HCT116 (cell line): ENCODE data around the gene AGPAT2. TPM values are rescaled to one million over a fixed set of nuclear protein-coding genes. Genes with fewer than 3 reads are reported as not detected.

Experiments
- ATAC-seq: fragments of 200-7000 bp; cut with Tn5 transposase; 2 replicates; pipeline ENCODE4 v1.9.1; 2020; ENCODE audit warnings: mild to moderate bottlenecking, moderate library complexity
- BruUV-seq: library from RNA; stranded (reverse); fragments of 400-500 nt; replicated peaks from 2 replicates; lab custom pipeline; 2021; lab: Mats Ljungman, UMichigan
- CTCF ChIA-PET: fragments of 300-600 bp; sonication (Branson Sonifier 250); formaldehyde crosslinking; loops from one replicate; lab custom pipeline; 2021; ENCODE audit warnings: antibody characterized with exemption; lab: Charles Lee
- POLR2A ChIA-PET: fragments of 300-600, 350-600 bp; sonication (Branson Sonifier 250); formaldehyde crosslinking; loops from one replicate; lab custom pipeline; 2021; ENCODE audit warnings: antibody characterized with exemption; lab: Charles Lee
- RAD21 ChIA-PET, 2 experiments: fragments of 300-600 bp; sonication (Branson Sonifier 250); formaldehyde crosslinking; loops; one replicate each; lab custom pipeline; 2023; ENCODE audit warnings: low total read pairs in 2 of 2; ENCODE audit not compliant: uncharacterized antibody in 2 of 2, unreplicated experiment in 2 of 2, low non-redundant PET in 1 of 2; lab: Charles Lee
- DNase-seq: peaks from one replicate; pipeline ENCODE4 v3.0.0-alpha.2; 2010; ENCODE audit warnings: low read depth, low spot score
- H2AFZ ChIP-seq: fragments of 200-600 bp; shearing (Covaris generic), sonication (generic); 2 replicates; pipeline ENCODE4 v1.6.1; 2017; ENCODE audit warnings: low read depth, mixed run types, mixed read lengths, antibody characterized with exemption, low read length; ENCODE audit not compliant: poor library complexity, severe bottlenecking
- H3K27ac ChIP-seq: 2 replicates; pipeline ENCODE4 v1.5.1; 2012; ENCODE audit warnings: low read depth, low read length
- H3K27me3 ChIP-seq: fragments of 200-600 bp; sonication (generic); 2 replicates; pipeline ENCODE4 v1.6.1; 2016; ENCODE audit warnings: mixed run types, low read length, mixed read lengths; ENCODE audit not compliant: insufficient read depth
- H3K36me3 ChIP-seq, 2 experiments: fragments of 200-500 bp in 1 of 2; fragments of 200-600 bp in 1 of 2; sonication (Bioruptor generic) in 1 of 2; sonication (generic) in 1 of 2; 2 replicates each; pipeline versions ENCODE4 v1.5.1 to v1.6.1; 2014 to 2016; ENCODE audit warnings: low read length in 2 of 2, inconsistent platforms in 1 of 2, mixed read lengths in 1 of 2, mixed run types in 1 of 2; ENCODE audit not compliant: insufficient read depth in 2 of 2, control insufficient read depth in 1 of 2
- H3K4me1 ChIP-seq, 2 experiments: fragments of 200-600 bp in 1 of 2; sonication (generic) in 1 of 2; 2 replicates each; pipeline versions ENCODE4 v1.5.1 to v1.6.1; 2012 to 2017; ENCODE audit warnings: low read length in 2 of 2, inconsistent platforms in 1 of 2, mild to moderate bottlenecking in 1 of 2, mixed read lengths in 1 of 2, mixed run types in 1 of 2, moderate library complexity in 1 of 2; ENCODE audit not compliant: insufficient read depth in 2 of 2, control insufficient read depth in 1 of 2
- H3K4me2 ChIP-seq: fragments of 200-600 bp; sonication (generic); 2 replicates; pipeline ENCODE4 v1.6.1; 2017; ENCODE audit warnings: mixed run types, low read length, mixed read lengths
- H3K4me3 ChIP-seq, 2 experiments: fragments of 200-600 bp in 1 of 2; sonication (generic) in 1 of 2; replicated peaks in 1 of 2; 2 replicates each; pipeline ENCODE4 v1.5.1; 2011 to 2016; ENCODE audit warnings: low read length in 2 of 2, control low read depth in 1 of 2, low read depth in 1 of 2, mild to moderate bottlenecking in 1 of 2, mixed read lengths in 1 of 2, mixed run types in 1 of 2
- H3K79me2 ChIP-seq: fragments of 200-600 bp; sonication (generic); 2 replicates; pipeline ENCODE4 v1.6.1; 2017; ENCODE audit warnings: mild to moderate bottlenecking, mixed run types, low read length, moderate library complexity, mixed read lengths; ENCODE audit not compliant: insufficient read depth
- H3K9ac ChIP-seq: fragments of 200-600 bp; sonication (generic); 2 replicates; pipeline ENCODE4 v1.6.1; 2016; ENCODE audit warnings: low read length, mixed read lengths
- H3K9me2 ChIP-seq: fragments of 200-600 bp; sonication (generic), shearing (Covaris generic); 2 replicates; pipeline ENCODE4 v1.6.1; 2017; ENCODE audit warnings: mixed run types, mild to moderate bottlenecking, moderate library complexity; ENCODE audit not compliant: insufficient read depth
- H3K9me3 ChIP-seq, 2 experiments: fragments of 200-500 bp in 1 of 2; fragments of 200-600 bp in 1 of 2; sonication (Bioruptor generic) in 1 of 2; sonication (generic) in 1 of 2; 2 replicates each; pipeline ENCODE4 v1.6.1; 2014 to 2017; ENCODE audit warnings: low read length in 2 of 2, mixed read lengths in 2 of 2, inconsistent platforms in 1 of 2, low read depth in 1 of 2, mild to moderate bottlenecking in 1 of 2, mixed run types in 1 of 2, moderate library complexity in 1 of 2; ENCODE audit not compliant: control insufficient read depth in 1 of 2, insufficient read depth in 1 of 2
- H4K20me1 ChIP-seq: fragments of 200-600 bp; sonication (generic), shearing (Covaris generic); 2 replicates; pipeline ENCODE4 v1.6.1; 2017; ENCODE audit warnings: mixed run types, mild to moderate bottlenecking, moderate library complexity; ENCODE audit not compliant: insufficient read depth
- CBX3 ChIP-seq: IDR thresholded peaks from 2 replicates; pipeline ENCODE4 v1.6.1; 2012; ENCODE audit warnings: low read depth
- EGR1 ChIP-seq: IDR thresholded peaks from 2 replicates; pipeline ENCODE4 v1.6.1; 2012; ENCODE audit warnings: low read depth
- EZH2 ChIP-seq: fragments of 200-600 bp; sonication (generic); IDR thresholded peaks from 2 replicates; pipeline ENCODE4 v1.6.1; 2017; ENCODE audit warnings: antibody characterized with exemption, mixed run types
- MAX ChIP-seq: IDR thresholded peaks from 2 replicates; pipeline ENCODE4 v1.6.1; 2012
- POLR2AphosphoS5 ChIP-seq: IDR thresholded peaks from 2 replicates; pipeline ENCODE4 v1.6.1; 2011; ENCODE audit warnings: mild to moderate bottlenecking, low read depth, low read length, moderate library complexity
- REST ChIP-seq: IDR thresholded peaks from 2 replicates; pipeline ENCODE4 v1.6.1; 2012; ENCODE audit warnings: low read depth
- SRF ChIP-seq: IDR thresholded peaks from 2 replicates; pipeline ENCODE4 v1.6.1; 2012; ENCODE audit warnings: low read depth
- TCF7L2 ChIP-seq: IDR thresholded peaks from 2 replicates; pipeline ENCODE4 v1.7.0; 2011; ENCODE audit warnings: borderline replicate concordance, inconsistent platforms; ENCODE audit not compliant: insufficient read depth, insufficient read length; ENCODE audit errors: extremely low read depth
- ZFX ChIP-seq: fragments of 450-650 bp; IDR thresholded peaks from 2 replicates; pipeline ENCODE4 v1.6.1; 2017
- intact Hi-C: fragments of 100-400 bp; cut with micrococcal nuclease; formaldehyde crosslinking; loops from 2 replicates; pipeline ENCODE4 v1.10.0; 2022
- total RNA-seq: library from RNA; stranded (reverse); gene quantifications from one replicate; pipeline ENCODE4 v1.2.1, GENCODE V29; 2021; ENCODE audit not compliant: unreplicated experiment

AGPAT2 gene
- total RNA-seq, 1 experiment from 2014 or later: 86.0 TPM

GRCh38 chr9:136676920-136677686 is 10.2 kb downstream of the AGPAT2 start:
- H3K4me1 ChIP-seq: peaks cover 0 to 22% of the 10 kb centered on the region in 2 experiments; a peak in 1 of 4 replicates
- H3K79me2 ChIP-seq: peaks cover 22% of the 10 kb centered on the region
- peaks cover 0 to 7% of the 10 kb centered on the region in 2 experiments; a peak in 2 of 4 replicates for H3K36me3 ChIP-seq
- H3K27me3 ChIP-seq: no peaks in the 10 kb centered on the region
- ATAC-seq: no peak
- H2AFZ ChIP-seq: no peak overlapping the region
- H3K9me3 ChIP-seq: no peaks in the 10 kb centered on the region
- no peak for DNase-seq
- no peak overlapping the region for H3K9ac ChIP-seq
- no peaks in the 10 kb centered on the region for H4K20me1 ChIP-seq
- RAD21 ChIA-PET: no interaction called here
- POLR2A ChIA-PET: interaction anchor here (1.5 kb wide), 1 partner anchor 10 kb away, joined by 3 read pairs; the partner anchor contains the start of gene AGPAT2
- no peak overlapping the region for H3K27ac ChIP-seq
- H3K4me3 ChIP-seq: no peak overlapping the region
- no peak for TF ChIP-seq TCF7L2
- no peak for TF ChIP-seq EGR1
- TF ChIP-seq MAX: no peak
- TF ChIP-seq REST: no peak
- no peak for TF ChIP-seq EZH2
- TF ChIP-seq ZFX: no peak
- no peak for TF ChIP-seq POLR2AphosphoS5
- no peak for TF ChIP-seq SRF
- no peak for TF ChIP-seq CBX3
- intact Hi-C loops: no loop called here
- CTCF ChIA-PET: interaction anchor here (0.8 kb wide), 1 partner anchor 16 kb away, joined by 3 read pairs; no protein-coding TSS in a partner anchor
- H3K9me2 ChIP-seq: no peaks in the 10 kb centered on the region
- BruUV-seq: no TSS peak
- no peak overlapping the region for H3K4me2 ChIP-seq
